Cardiac muscle cell (in vitro differentiated cells and primary cell): ENCODE results near the gene POMT1. TPM values are rescaled to one million over a fixed set of nuclear protein-coding genes. Genes with fewer than 3 reads are reported as not detected.

Experiments
- DNase-seq, 2 donors: peaks; one replicate each; pipeline versions ENCODE4 v3.0.0 to v3.0.0-alpha.2; 2010 to 2017; ENCODE audit warnings: low read depth in 1 of 2, low spot score in 1 of 2
- H3K27ac ChIP-seq: fragments of 200-600 bp; sonication (generic); 2 replicates; pipeline ENCODE4 v1.5.1; 2016
- H3K27me3 ChIP-seq: fragments of 200-600 bp; sonication (generic); 2 replicates; pipeline ENCODE4 v1.6.0; 2016; ENCODE audit warnings: control low read depth
- H3K36me3 ChIP-seq: fragments of 200-600 bp; sonication (generic); 2 replicates; pipeline ENCODE4 v1.5.1; 2016; ENCODE audit warnings: control low read depth
- H3K4me1 ChIP-seq: fragments of 200-600 bp; sonication (generic); 2 replicates; pipeline ENCODE4 v1.8.1; 2017; ENCODE audit warnings: low read depth, mild to moderate bottlenecking, mixed run types
- H3K4me3 ChIP-seq: fragments of 200-600 bp; sonication (generic); 2 replicates; pipeline ENCODE4 v1.5.1; 2016; ENCODE audit warnings: mild to moderate bottlenecking
- H3K9me3 ChIP-seq: fragments of 200-600 bp; sonication (generic); 2 replicates; pipeline ENCODE4 v1.5.1; 2017; ENCODE audit warnings: low read depth, mild to moderate bottlenecking, control low read depth
- polyA plus RNA-seq: library from polyadenylated mRNA; unstranded; fragments of >200 nt; fragmentation: Nextera tagmentation; extraction: Ambion mirVana; gene quantifications from 2 replicates; pipeline ENCODE4 v1.2.1, GENCODE V29; 2016
- total RNA-seq: library from RNA; depleted of rRNA; stranded (reverse); fragments of >200 nt; gene quantifications from 2 replicates; pipeline ENCODE4 v1.2.3, GENCODE V29; 2016
- TF ChIP-seq, protein P1 (sequence below): IDR thresholded peaks from 2 replicates; pipeline ENCODE4 v1.5.1; 2012; ENCODE audit warnings: low read depth, mild to moderate bottlenecking, low read length

POMT1 gene
- total and polyA plus RNA-seq, 2 experiments from 2014 or later = 37.4 to 55.0 TPM

DNA sequence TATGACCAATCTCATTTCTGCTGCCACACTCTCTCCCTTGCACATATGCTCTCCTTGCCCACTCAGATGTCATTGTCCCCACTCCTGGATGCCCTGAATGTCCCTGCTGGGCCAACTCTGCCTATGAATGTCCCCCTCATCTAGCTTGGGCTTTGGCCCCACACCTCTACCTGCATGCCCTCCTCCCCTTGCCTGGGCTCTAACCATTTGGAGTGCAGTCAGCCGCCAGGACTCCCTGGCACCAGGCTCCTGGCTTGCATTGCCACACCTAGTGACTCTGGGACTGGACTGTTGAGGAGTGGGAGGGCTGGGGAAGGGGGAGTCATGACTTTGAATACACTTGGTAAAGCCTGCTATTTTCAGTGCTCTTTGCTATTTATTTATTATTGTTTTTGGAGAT, 41.6 kb upstream of the POMT1 start:
- Histone ChIP-seq H3K4me1 (no peaks in the 10 kb centered on the region), H3K27ac (no peak overlapping the region), H3K36me3 (peaks cover 75% of the 10 kb centered on the region), H3K4me3 (no peak overlapping the region), H3K27me3 (no peaks in the 10 kb centered on the region), H3K9me3 (no peaks in the 10 kb centered on the region)
- DNase-seq = no peak
- TF ChIP-seq, protein P1, sequence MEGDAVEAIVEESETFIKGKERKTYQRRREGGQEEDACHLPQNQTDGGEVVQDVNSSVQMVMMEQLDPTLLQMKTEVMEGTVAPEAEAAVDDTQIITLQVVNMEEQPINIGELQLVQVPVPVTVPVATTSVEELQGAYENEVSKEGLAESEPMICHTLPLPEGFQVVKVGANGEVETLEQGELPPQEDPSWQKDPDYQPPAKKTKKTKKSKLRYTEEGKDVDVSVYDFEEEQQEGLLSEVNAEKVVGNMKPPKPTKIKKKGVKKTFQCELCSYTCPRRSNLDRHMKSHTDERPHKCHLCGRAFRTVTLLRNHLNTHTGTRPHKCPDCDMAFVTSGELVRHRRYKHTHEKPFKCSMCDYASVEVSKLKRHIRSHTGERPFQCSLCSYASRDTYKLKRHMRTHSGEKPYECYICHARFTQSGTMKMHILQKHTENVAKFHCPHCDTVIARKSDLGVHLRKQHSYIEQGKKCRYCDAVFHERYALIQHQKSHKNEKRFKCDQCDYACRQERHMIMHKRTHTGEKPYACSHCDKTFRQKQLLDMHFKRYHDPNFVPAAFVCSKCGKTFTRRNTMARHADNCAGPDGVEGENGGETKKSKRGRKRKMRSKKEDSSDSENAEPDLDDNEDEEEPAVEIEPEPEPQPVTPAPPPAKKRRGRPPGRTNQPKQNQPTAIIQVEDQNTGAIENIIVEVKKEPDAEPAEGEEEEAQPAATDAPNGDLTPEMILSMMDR = no peak

DNA sequence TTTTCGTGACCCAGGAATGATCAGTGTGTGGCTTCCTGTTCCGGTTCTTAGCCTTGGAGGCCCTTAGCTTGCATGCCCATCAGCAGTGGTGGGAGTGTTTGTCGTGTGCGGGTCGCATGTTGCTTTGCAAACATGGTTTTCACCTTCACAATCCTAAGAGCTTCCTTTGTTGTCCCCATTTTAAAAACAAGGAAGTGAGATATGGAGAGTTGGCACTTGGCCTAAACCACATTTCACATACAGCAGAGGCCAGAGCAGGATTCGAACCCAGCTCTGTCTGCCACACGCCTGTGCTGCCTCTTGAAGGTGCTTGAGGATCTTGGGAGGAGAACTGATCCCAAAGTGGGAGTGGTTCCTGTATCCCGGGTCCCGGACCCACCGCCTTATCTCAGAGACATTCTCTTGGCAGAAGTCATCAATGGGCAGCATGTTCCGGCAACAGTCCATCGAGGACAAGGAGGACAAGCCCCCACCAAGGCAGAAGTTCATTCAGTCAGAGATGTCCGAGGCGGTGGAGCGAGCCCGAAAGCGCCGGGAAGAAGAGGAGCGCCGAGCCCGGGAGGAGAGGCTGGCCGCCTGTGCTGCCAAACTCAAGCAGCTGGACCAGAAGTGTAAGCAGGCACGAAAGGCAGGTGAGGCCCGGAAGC, 38.2 kb upstream of the POMT1 start:
- no peak overlapping the region for H3K4me3 ChIP-seq
- H3K9me3 ChIP-seq = no peaks in the 10 kb centered on the region
- no peaks in the 10 kb centered on the region for H3K4me1 ChIP-seq
- H3K36me3 ChIP-seq = peaks cover 69% of the 10 kb centered on the region
- peak in 1 of 2 donors; percentile 32 for DNase-seq
- no peaks in the 10 kb centered on the region for H3K27me3 ChIP-seq
- TF ChIP-seq, protein P1 = no peak
- H3K27ac ChIP-seq = no peak overlapping the region

DNA sequence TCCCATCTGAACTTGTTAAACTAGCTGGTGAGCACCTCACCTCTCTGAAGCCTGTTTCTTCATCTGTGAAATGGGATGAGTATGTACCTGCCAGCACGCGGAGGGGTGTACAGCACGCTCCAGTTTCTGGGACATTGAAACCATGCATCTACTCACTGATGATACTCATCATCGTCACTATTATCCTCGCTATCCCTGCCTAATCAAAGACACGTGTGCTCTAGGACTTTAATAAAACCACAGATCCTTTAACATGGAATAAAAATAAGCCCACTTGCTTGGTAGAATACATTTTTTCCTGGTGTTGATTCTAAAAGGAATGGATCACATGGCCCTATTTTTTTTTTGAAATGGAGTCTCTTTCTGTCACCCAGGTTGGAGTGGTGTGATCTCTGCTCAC, 37.3 kb upstream of the POMT1 start:
- H3K27me3 ChIP-seq = no peaks in the 10 kb centered on the region
- peaks cover 71% of the 10 kb centered on the region for H3K36me3 ChIP-seq
- H3K9me3 ChIP-seq = no peaks in the 10 kb centered on the region
- H3K4me1 ChIP-seq = no peaks in the 10 kb centered on the region
- no peak overlapping the region for H3K4me3 ChIP-seq
- no peak overlapping the region for H3K27ac ChIP-seq
- no peak for DNase-seq
- TF ChIP-seq, protein P1 = no peak

DNA sequence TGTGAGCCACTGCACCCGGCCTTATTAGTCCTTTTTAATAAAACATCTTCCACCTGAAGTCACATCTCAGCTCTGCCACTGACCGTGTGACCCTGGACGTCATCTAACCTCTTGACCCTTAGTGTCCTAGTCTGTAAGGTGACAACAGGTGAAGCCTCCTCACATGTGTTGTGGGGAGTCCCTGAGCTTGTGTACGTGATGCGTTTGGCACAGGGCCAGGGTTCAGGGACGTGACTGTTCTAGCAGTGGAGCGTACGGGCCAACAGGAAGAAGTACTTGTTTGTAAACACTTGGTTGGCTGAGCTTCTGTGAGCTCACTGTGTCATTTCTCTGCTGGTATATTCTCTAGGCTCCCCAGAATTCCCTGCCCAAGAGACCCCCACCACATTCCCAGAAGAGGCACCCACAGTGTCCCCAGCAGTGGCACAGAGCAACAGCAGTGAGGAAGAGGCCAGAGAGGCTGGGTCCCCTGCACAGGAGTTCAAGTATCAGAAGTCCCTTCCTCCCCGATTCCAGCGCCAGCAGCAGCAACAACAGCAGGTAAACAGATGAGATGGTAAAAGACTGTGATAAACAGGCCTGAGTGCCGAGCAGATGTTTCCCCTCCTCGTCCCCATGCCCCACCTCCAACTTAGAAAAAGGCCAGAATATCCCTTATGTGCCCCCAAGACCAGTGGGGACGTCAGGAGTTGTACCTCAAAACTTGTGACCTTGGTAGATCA, 35.3 kb upstream of the POMT1 start:
- Histone ChIP-seq H3K36me3 (peaks cover 77% of the 10 kb centered on the region), H3K4me3 (no peak overlapping the region), H3K4me1 (no peaks in the 10 kb centered on the region), H3K9me3 (no peaks in the 10 kb centered on the region), H3K27ac (no peak overlapping the region), H3K27me3 (no peaks in the 10 kb centered on the region)
- DNase-seq = no peak
- TF ChIP-seq, protein P1 = no peak

DNA sequence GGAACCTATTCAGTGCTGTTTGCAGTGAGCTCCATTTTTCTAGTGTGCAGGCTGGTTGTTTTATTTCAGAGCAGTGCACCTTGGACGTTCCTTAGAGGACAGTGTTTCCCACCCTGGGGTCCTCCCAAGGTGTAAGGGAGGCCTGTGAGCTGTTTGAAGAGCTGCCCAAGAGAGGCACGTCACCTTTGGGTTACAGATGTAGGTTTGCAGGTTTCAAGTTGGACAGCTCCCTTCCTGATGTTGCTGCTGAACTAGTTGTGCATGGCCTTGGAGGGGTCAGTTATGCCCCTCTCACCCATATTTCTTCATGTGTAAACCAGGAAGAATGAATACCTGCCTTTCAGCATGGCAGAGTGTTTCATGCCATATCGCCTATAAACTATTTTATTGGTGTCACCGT, 34.7 kb upstream of the POMT1 start:
- DNase-seq = no peak
- Histone ChIP-seq H3K4me1 (no peaks in the 10 kb centered on the region), H3K36me3 (peaks cover 79% of the 10 kb centered on the region), H3K9me3 (no peaks in the 10 kb centered on the region), H3K27ac (no peak overlapping the region), H3K27me3 (no peaks in the 10 kb centered on the region), H3K4me3 (no peak overlapping the region)
- TF ChIP-seq, protein P1 = no peak
